ENCODE measurements around the gene PIANP.
"Not testable (repeated sequence)": the region's sequence is repeated elsewhere in the genome, so short reads cannot be mapped to it uniquely, and the experiment has no call there.

The PIANP gene, protein sequence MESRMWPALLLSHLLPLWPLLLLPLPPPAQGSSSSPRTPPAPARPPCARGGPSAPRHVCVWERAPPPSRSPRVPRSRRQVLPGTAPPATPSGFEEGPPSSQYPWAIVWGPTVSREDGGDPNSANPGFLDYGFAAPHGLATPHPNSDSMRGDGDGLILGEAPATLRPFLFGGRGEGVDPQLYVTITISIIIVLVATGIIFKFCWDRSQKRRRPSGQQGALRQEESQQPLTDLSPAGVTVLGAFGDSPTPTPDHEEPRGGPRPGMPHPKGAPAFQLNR

DNA sequence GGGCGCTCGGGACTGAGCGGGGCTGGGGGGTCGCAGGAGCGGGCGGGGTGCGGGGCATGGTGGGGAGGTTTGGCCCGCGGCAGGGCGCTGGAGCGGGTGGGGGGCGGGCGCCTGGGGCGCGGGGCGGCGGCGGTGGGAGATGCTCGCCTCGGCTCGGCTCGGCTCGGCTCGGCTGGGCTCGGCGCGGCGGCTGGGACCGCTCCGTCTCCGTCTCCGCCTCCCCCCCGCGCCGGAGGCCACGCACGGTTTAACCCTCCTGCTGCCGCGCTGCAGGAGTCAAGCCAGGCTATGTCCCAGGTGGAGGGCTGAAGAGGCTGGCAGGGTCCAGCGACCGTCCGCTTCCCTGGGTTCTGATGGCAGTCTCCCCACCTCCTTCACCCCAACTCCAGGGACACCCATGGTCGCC is at the start of gene PIANP:
TSS of gene PIANP (minus strand) at position 170 of the 406 bp plus-strand sequence. CDS start 2,754 bp downstream, outside the sequence.
- DNase-seq, result peak; percentile 33

DNA sequence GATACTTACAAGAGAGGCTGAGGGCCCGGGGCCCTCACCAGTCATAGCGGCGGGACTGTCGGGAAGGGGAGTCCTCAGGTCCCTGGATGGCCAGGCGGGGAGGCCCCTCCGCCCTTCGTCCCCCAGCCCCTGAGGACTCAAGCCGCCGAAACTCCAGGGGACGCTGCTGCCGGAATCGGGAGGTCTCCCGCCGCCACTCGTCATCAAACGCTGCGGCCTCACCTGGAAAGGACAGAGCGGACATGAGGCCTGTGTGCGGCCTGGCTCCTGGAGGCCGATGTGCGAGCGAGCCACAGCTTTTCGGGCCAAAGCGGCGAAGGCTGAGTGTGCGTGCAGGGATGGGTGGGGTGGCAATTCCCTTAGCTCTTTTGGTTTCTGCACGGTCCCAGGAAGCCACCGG is 48.1 kb upstream of the PIANP start:
- no peak for DNase-seq

DNA sequence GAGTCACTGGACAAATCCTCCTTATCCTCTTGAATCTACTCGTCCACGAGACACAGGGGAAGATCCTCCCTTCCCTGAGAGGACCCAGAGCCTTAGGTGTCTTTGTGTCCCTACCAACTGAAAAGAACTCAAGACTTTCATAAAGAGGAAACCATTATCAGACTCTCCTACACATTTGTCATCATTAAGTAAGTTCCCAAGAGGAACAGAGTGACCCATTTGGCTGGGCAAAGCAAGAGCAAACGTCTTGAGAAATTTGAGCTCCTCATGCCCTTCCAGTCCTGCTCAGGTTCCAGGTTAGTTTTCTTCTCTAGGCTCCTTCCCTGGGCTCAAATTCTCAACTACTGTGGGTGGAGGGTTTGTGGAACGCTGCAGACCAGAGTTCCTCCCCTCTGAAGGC is 46.6 kb upstream of the PIANP start:
- DNase-seq, result no peak

DNA sequence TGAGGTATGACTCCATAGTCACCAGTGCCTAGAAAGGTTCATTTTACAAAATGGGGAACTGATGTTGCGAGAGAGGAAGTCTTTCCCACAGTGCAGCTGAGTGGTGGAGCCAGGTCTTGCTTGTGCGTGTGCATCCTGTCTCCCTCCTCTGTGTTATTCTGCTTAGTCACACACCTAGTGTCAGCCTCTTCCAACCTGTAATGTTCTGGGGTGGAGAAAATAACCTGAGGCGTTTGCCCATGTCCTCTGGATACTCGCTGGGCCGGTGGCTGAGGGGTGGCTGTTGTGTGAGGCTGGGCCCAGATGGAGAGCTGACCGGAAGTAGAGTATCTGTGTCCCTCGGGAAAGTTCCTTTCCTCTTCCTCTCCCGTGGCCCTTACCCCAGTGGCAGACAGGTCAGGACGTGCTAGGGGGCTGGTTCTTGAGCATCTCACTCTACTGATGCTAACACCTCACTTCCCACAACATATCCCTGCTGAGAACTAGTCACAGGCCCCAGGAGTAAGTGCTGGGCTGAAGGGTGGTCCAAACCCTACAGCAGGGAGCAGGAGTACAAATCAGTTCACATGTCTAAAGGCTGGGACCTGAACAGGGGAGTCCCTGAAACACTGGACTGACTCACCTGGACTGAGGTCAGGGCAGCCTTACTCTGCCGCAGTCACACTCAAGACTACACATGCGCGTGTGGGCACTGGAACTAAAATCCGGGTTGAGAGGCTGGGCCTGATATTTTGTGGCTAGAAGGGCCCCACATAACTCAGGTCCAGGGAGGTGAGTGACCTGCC is 45.3 kb upstream of the PIANP start:
- no peak for DNase-seq

DNA sequence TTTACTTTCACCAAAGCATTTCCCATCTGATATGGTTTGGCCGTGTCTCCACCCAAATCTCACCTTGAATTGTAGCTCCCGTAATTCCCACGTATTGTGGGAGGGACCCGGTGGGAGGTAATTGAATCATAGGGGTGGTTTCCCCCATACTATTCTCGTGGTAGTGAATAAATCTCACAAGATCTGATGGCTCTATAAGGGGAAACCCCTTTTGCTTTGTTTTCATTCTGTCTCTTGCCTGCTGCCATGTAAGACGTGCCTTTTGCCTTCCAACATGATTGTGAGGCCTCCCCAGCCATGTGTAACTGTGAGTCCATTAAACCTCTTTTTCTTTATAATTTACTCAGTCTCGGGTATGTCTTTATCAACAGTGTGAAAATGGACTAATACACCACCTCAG is 42.7 kb upstream of the PIANP start:
- DNase-seq, result not testable (repeated sequence)

DNA sequence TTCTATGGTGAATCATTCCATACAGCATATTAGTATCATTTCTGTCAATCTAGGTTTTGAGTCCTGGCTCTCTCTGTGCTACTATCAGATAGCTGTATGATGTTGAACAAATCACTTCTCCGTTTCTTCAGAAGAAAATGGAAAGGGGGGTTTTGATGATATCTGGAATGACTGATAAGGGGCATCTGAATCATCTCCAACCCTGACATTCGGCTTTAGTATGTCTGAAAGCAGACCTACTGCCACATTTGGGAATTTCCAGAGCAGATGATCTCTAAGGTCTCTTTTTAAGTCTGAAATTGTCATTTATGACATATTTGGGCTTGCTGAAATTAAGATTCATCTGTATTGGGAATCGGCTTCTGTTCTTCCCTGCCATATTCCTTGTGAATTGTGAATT is 42.2 kb upstream of the PIANP start:
- DNase-seq, result no peak

DNA sequence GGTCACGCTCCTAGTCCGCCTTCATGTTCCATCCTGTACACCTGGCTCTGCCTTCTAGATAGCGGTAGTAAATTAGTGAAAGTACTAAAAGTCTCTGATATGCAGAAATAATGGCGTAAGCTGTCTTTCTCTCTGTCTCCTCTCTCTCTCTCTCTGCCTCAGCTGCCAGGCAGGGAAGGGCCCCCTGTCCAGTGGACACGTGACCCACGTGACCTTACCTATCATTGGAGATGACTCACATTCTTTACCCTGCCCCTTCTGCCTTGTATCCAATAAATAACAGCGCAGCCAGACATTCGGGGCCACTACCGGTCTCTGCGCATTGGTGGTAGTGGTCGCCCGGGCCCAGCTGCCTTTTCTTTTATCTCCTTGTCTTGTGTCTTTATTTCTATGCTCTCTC is 41.5 kb upstream of the PIANP start:
- not testable (repeated sequence) for DNase-seq

DNA sequence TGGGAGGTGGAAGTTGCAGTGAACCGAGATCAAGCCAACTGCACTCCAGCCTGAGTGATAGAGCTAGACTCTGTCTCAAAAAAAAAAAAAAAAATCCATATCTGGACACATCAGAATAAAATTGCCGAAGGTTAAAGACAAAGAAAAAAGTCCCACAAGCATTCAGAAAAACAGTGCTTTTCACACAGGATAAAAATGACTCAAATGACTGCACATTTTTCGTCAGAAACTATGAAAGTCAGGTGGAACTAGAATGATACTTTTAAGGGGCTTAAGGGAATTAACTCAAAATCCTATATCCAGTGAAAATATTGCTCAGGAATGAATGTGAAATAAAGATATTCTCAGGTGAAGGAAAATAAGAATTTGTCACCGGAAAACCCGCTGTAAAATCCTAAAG is 36.1 kb upstream of the PIANP start:
- no peak for DNase-seq

DNA sequence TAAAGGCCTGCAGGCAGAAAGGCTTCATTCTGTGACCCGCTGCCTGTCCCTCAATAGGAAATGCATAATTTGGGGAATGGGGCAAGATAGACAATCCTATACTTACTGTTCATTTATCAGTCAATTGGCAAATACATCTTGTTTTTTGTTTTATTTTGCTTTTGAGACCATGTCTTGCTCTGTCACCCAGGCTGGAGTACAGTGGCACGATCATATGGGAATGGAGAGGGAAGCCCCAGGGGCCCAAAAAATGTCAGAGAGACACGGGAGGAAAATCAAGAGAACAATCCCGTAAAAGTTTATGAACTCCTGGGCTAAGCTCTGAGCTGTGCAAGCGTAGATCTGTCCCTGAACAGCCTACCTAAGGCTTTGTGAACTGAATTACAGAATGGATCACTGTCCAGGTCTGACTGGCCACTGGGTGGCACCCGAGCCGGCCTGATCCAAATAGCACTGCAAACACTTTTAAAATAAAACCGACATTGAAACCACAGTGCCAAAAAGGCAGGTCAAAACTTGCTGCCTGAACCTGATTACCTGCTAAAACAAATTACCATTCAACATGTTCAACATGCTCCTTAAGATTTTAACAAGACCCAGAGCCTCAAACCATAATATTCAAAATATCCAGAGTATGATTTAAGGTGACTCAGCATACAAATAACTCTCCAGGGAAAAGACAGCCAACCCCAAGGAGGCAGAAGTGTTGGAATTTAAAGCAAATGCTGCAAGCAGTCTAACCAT is 35.0 kb upstream of the PIANP start:
- DNase-seq, result peak; percentile 56

DNA sequence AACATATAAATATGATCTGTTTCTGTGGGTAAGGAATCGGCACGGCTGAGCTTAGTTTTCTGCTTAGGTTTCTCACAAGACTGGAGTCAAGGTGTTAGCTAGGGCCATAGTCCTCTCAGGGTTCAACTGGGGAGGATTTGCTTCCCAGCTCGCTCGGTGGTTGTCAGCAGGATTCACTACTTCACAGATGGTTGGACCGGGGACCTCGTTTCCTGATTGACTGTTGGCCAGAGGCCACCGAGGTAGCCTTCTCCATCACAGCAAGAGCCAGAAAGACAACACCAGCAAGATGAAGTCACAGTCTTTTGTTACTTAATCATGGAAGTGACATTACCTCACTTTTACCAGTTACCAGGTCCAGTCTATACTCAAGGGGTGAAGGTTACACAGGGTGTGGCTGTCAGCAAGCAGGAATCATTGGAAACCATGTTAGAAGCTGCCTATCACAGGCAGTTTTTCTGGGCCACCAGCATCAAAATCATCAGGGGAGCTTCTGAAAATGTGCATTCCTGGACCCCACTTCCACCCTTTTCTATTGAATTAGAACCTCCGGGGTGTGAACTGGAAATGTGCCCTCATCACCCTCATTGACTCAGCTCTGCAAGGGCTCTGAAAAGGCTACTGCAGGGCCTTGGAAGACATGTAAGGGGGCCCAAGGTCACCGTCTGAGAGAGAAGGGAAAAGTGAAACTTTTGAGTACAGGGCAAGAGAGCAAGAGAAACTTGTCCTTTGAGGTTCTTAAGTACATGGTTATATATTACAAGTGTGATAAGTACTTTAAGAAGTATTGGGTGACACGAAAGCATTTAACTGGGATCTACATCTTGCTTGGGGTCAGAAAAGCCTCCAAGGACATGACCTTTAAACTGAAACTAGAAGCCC is 34.1 kb upstream of the PIANP start:
- no peak for DNase-seq

DNA sequence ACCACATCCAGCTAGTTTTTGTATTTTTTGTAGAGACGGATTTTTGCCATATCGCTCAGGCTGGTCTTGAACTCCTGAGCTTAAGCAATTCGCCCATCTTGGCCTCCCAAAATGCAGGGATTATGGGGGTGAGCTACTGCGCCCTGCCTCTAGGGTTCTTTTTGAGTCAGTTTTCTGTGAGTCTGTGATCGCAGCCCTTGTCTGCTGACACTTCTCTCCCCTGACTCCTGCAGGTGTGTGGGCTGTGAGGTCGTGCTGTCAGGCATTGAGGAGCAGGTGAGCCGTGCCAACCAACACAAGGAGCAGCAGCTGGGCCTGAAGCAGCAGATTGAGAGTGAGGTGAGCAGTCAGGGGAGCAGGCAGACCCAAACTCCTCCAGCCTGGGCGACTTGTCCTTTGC is 29.6 kb upstream of the PIANP start:
- no peak for DNase-seq

DNA sequence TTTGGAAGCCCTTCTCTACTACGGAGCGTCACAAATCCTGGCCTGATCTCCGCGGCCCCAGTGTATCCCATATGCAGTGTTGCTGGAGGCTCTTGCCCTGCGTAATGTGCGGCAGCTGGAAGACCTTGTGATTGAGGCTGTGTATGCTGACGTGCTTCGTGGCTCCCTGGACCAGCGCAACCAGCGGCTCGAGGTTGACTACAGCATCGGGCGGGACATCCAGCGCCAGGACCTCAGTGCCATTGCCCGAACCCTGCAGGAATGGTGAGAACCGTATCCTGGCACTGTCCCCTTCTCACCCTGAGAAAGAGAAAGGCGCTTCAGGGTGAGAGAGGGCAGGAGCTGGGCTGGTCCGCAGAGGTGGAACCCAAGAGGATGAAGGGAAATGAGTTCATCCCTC is 28.6 kb upstream of the PIANP start:
- DNase-seq, result no peak

DNA sequence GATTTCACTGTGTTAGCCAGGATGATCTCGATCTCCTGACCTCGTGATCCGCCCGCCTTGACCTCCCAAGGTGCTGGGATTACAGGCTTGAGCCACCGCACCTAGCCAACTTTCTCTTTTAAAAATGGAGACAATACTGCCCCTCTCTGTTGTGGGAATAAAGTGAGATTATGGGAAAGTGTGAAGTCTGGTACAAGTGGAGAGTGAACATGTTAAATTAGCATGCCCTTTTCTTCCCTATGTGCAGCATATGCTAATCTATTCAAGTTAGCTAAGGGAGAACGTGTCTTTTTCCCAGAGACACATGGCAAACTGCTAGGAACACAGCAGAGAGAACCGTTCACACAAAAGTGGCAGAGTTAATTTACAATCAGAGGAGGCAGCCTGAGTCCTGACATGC is 24.7 kb upstream of the PIANP start:
- DNase-seq, result no peak

DNA sequence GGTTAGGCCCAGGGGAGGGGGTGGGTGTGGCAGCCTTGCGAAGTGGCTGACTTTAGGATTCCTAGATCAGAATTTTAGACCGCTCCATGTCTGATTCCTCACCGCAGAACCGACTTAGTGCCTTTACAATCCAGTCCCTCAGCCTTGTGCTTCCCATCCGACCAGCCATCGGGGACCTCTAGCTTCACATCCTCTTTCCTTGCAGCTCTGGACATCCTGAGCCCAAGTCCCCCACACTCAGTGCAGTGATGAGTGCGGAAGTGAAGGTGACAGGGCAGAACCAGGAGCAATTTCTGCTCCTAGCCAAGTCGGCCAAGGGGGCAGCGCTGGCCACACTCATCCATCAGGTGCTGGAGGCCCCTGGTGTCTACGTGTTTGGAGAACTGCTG is 23.8 kb upstream of the PIANP start:
- no peak for DNase-seq

DNA sequence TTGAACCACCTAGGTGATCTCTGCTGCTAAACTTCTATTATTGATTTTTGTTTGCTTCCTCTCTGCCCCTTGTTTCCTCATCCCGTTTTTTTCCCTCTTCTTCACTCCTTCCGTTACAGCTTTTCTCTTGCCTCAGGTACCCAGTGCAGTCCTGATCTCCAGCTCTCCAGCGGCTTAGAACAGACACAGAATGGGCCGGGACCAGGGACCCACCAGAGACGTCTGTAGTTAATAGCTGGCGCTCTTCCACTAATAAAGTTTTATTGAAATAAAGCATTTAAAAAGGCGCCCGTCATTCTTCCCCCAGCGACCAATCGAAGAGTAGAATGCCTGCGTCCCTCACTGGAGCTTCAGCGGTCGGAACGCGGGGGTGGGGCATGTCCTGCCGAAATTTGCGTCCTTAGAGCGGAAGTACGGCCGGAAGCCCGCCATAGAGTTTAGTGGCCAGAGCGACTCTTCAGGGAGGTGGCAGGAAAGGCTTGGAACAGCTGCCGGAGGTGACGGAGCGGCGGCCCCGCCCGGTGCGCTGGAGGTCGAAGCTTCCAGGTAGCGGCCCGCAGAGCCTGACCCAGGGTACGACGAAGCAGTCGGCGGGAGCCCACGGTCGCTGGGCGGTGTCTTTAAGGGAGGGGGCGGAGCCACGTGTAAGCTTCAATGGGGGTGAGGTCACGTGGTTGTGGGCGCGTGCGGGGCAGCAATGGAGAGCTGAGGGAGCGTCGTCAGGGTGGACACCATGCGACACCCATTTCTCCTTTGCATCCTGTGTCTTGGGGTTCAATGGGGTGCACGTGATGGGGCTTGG is 23.2 kb upstream of the PIANP start, which contains the start of gene COPS7A:
TSS of gene COPS7A (plus strand) at position 440 of the 802 bp plus-strand sequence. CDS start 611 bp downstream, outside the sequence.
- DNase-seq, result peak; percentile 99

DNA sequence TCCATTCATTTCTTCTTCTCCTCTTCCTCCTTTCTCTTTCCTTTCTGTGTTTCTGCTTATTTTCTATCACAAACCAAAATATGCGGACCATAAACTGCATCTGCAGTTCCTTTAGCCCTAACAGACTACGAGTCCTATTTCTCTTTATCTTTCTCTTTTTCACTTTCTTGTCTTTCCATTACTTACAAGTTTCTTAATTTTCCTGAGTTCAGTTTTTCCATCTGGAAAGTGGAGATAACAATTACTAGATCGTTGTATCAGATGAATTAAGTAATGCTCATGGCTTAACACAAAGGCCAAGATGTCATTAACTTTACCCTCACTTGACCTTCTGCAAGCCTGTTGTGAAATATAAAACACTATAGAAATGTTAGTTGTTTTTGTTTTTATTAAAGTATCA is 22.2 kb upstream of the PIANP start:
- DNase-seq, result no peak

DNA sequence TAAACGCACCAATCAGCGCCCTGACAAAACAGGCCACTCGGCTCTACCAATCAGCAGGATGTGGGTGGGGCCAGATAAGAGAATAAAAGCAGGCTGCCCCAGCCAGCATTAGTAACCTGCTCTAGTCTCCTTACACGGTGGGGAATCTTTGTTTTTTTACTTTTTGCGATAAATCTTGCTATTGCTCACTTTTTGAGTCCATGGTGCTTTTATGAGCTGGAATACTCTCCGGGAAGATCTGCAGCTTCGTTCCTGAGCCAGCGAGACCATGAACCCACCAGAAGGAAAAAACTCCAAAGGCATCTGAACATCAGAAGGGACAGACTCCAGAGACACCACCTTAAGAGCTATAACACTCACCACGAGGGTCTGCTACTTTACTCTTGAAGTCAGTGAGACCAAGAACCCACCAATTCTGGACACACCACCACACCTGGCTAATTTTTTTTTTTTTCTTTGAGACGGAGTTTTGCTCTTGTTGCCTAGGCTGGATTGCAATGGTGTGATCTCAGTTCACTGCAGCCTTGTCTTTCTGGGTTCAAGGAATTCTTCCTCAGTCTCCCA is 16.3 kb upstream of the PIANP start:
- DNase-seq, result no peak

DNA sequence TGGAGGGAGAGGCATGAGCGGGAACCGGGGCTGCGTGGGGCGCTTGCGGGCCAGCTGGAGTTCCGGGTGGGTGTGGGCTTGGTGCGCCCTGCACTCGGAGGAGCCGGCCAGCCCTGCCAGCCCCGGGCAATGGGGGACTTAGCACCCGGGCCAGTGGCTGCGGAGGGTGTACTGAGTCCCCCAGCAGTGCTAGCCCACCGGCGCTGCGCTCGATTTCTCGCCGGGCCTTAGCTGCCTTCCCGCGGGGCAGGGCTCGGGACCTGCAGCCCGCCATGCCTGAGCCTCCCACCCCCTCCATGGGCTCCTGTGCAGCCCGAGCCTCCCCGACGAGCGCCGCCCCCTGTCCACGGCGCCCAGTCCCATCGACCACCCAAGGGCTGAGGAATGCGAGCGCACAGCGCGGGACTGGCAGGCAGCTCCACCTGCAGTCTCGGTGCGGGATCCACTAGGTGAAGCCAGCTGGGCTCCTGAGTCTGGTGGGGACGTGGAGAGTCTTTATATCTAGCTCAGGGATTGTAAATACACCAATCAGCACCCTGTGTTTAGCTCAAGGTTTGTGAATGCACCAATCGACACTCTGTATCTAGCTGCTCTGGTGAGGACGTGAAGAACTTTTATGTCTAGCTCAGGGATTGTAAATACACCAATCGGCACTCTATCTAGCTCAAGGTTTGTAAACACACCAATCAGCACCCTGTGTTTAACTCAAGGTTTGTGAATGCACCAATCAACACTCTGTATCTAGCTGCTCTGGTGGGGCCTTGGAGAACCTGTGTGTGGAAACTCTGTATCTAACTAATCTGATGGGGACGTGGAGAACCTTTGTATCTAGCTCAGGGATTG is 15.6 kb upstream of the PIANP start:
- DNase-seq, result not testable (repeated sequence)

DNA sequence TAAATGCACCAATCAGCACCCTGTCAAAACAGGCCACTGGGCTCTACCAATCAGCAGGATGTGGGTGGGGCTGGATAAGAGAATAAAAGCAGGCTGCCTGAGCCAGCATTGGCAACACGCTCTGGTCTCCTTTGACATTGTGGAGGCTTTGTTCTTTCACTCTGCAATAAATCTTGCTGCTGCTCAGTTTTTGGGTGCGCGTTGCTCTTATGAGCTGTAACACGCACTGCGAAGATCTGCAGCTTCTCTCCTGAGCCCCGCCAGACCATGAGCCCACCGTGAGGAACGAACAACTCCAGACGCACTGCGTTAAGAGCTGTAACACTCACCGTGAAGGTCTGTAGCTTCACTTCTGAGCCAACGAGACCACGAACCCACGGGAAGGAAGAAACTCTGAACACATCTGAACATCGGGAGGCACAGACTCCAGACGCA is 8.4 kb upstream of the PIANP start:
- no peak for DNase-seq

DNA sequence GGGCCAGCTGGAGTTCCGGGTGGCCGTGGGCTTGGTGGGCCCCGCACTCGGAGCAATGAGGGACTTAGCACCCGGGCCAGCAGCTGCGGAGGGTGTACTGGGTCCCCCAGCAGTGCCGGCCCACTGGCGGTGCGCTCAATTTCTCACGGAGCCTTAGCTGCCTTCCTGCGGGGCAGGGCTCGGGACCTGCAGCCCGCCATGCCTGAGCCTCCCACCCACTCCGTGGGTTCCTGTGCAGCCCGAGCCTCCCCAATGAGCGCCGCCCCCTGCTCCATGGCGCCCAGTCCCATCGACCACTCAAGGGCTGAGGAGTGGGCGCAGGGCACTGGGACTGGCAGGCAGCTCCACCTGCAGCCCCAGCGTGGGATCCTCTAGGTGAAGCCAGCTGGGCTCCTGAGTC is 7.7 kb upstream of the PIANP start:
- not testable (repeated sequence) for DNase-seq

Measured in EL (cell line).